ENCODE measurements around the gene KCNK4. TPM values are rescaled to one million over a fixed set of nuclear protein-coding genes. Genes with fewer than 3 reads are reported as not detected.

KCNK4 gene
- polyA plus RNA-seq, 3 donors: 0.06 TPM; not detected in 2

DNA sequence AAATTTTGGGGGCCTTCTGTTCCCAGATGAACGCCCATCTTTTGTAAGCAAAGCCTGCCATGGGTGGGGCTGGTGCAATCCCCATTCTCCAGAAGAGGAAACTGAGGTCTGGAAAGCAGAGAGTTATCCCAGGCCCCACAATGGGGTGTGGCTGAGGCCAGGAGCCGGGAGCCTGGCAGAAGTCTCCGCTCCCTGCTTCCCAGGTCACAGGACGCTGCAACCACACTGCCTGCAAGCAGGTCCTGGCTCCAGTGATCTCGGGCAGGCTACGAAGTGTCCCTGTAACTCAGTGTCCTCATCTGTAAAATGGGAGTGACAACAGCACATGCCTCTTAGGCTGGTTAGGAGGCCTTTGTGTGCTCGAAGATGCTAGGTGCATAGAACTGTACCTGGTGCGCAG is 38.1 kb upstream of the KCNK4 start:
- no peak for DNase-seq

DNA sequence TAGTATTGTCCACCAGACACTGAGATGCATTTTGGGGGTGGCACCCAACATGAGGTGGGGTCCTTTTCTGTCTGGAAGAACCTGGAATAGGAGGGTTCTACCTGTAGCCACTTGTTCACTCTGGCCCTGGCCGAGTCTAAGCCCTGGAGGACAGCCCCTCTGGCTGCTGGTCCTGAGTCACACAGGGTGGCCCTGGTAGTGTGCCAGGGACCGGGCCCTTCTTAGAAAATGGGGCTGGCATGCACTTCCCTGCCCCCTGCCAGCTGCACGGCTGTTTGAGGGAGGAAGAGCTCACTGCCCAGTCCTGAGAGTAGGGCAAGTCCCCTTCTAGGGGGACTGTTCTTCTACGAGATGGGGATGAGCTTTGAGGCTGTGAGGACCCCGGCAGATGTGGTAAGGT is 37.6 kb upstream of the KCNK4 start:
- DNase-seq: no peak

DNA sequence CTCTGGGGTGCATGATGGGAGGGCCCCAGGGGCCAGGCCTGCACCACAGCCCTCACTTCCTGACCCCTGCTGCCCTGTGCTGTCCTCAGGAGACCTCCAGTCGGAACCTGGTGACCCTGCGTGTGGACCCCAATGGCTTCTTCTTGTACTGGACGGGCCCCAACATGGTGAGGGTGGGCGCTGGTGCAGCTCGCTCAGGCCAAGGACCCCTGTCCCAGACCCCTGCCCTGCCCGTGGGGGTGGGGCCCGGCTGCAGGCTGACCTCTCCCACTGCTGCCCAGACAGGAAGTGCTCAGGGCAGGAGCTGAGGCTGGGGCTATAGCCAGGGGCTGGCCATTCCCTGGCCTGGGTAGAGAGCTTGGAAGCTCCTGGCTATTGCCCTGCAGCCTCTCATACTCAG is 36.8 kb upstream of the KCNK4 start:
- no peak for DNase-seq

DNA sequence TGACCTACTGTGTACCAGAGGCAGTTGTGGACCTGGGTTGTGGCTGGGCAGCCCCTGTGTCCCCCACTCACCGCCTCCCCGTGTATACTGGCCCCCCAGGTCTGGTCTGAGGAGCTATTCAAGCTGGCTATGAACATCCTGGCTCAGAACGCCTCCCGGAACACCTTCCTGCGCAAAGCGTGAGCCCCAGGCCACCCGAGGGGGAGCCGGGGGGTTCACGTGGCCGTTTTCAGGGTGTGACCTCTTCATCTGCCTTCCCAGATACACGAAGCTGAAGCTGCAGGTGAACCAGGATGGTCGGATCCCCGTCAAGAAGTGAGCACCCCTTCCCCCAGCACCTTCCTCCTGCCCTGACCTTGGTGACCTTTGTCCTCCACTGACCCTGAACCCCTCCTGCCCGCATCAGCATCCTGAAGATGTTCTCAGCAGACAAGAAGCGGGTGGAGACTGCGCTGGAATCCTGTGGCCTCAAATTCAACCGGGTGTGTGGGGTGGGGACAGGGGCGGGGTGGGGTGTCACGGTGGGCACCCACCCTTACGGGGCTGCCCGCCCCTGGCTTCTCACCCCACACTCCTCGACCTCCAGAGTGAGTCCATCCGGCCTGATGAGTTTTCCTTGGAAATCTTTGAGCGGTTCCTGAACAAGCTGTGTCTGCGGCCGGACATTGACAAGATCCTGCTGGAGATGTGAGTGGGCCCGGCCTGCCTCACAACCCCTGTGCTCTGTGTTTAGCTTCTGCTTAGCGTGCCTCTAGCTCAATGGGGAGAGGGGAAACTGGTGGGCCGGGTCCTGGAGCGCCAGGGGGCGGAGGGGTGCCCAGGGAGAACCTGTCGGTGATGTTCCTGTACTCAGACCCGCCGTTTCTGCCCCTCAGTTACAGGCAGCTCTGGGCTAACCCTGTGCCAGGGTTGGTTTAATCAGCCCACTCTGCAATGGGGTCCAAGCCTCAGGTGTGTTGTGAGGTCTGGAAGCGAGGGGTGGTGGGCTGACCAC is 35.7 kb upstream of the KCNK4 start:
- no peak for DNase-seq

DNA sequence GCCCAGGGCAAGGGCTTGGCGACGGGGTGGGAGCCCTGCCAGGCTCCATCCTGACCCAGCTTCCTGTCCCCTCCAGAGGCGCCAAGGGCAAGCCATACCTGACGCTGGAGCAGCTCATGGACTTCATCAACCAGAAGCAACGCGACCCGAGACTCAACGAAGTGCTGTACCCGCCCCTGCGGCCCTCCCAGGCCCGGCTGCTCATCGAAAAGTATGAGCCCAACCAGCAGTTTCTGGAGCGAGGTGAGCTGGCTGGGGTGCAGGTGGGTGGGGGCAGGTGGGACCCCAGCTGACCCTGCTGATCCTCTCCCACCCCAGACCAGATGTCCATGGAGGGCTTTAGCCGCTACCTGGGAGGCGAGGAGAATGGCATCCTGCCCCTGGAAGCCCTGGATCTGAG is 34.8 kb upstream of the KCNK4 start:
- DNase-seq: no peak

DNA sequence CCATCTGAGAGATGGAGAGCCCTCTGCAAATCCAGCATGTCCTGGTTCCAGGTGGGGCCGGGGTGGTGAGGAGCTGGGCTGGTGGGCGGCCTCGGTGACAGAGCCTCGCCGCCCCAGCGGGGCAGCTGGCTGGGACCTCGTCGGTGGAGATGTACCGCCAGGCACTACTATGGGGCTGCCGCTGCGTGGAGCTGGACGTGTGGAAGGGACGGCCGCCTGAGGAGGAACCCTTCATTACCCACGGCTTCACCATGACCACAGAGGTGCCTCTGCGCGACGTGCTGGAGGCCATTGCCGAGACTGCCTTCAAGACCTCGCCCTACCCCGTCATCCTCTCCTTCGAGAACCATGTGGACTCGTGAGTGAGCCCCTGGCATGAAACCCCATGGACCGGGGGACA is 32.7 kb upstream of the KCNK4 start:
- DNase-seq: no peak

DNA sequence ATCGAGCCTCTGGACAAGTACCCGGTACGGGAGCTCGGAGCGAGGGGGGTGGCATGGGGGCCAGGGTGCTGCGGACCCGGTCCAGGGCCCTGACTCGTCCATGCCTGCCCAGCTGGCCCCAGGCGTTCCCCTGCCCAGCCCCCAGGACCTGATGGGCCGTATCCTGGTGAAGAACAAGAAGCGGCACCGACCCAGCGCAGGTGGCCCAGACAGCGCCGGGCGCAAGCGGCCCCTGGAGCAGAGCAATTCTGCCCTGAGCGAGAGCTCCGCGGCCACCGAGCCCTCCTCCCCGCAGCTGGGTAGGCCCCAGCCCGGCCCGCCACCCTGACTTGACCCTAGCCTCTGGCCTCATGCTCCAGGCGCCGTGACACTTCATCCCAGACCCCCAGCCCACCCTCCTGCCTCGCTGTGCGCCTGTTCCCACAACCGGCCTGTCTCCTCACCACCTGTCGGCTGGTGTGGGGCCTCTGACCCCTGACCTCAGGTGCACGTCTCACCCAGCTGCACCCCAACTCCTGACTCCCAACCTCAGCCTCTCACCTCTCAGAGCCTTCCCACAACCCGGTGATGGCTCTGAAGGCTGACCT is 32.1 kb upstream of the KCNK4 start:
- DNase-seq: no peak

DNA sequence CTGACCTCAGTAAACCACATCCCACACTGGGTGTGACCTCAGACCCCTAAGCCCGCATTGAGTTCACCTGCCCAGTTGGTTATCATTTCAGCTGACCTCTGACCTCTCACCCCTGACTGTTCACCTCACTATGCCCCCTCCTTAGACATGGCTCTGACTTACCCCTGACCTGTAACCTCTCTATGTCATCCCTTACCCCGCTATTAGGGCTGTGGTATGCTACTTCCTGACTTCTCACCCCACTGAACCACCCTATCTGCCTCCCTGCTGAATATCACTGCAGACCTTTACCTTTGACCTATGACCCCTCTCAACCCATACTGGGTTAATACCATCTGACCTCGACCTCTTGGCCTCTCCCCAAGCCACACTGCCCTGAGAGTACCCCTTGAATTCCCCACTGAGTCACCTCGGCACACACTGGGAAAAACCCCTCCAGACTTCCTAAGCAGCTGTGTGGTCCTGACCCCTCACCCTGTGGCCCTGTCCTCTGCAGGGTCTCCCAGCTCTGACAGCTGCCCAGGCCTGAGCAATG is 31.5 kb upstream of the KCNK4 start:
- no peak for DNase-seq

DNA sequence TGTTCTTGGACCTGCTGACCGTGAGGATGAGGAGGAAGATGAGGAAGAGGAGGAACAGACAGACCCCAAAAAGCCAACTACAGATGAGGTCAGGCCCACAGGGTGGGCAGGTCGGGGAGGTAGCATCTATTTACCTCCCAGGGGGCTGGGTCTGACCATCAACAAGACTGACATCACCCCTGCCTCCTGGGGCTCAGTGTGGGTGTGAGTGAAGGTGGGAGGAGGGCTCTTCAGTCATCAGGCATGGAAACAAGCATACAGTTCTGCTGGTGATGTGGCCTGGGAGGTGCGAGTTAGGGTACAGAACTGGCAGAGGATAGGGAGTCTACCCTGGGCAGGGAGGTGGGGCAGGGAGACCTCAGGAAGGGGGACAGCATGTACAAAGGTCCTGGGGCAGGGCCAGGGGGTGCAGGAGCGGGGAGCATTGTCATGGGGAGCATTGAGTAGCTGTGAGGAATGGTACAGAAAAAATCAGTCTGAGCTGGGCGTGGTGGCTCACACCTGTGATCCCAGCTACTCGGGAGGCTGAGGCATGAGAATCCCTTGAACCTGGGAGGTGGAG is 30.9 kb upstream of the KCNK4 start:
- DNase-seq: no peak

DNA sequence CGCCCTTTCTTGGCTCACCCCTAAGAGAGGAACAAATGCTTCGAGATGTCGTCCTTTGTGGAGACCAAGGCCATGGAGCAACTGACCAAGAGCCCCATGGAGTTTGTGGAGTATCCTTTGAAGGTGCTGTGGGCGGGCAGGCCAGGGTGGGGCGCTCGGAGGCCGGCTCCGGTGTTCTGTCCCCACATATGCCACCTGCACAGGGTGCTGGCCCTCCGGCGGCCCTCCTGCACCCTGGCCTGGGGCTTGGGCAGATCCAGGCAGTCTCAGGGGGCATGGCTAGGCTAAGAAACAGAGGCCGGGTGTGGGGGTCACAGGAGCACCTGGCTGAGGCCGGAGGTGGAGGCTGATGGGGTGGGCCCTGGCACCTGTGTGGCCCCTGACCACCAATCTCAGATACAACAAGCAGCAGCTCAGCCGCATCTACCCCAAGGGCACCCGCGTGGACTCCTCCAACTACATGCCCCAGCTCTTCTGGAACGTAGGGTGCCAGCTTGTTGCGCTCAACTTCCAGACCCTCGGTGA is 29.5 kb upstream of the KCNK4 start:
- DNase-seq: no peak

DNA sequence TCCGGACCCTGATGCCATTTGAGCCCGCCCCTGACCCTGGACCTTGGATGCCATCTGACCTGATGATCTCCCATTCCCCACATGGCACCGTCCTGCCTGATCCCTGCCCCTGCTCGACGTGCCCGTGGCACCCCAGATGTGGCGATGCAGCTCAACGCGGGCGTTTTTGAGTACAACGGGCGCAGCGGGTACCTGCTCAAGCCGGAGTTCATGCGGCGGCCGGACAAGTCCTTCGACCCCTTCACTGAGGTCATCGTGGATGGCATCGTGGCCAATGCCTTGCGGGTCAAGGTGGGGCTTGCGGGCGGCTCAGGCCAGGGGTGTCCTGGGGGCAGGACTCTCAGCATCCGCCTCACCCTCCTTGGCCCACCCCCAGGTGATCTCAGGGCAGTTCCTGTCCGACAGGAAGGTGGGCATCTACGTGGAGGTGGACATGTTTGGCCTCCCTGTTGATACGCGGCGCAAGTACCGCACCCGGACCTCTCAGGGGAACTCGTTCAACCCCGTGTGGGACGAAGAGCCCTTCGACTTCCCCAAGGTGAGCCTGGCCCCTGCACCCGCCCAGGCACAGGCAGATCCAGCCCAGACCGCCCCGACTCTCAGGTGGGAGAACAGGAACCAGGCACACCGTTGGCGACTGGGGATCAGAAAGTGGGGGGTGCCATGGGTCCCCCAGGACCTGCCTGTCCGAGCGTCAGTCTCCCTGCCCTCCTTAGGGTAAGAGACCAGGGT is 28.7 kb upstream of the KCNK4 start:
- DNase-seq: no peak

DNA sequence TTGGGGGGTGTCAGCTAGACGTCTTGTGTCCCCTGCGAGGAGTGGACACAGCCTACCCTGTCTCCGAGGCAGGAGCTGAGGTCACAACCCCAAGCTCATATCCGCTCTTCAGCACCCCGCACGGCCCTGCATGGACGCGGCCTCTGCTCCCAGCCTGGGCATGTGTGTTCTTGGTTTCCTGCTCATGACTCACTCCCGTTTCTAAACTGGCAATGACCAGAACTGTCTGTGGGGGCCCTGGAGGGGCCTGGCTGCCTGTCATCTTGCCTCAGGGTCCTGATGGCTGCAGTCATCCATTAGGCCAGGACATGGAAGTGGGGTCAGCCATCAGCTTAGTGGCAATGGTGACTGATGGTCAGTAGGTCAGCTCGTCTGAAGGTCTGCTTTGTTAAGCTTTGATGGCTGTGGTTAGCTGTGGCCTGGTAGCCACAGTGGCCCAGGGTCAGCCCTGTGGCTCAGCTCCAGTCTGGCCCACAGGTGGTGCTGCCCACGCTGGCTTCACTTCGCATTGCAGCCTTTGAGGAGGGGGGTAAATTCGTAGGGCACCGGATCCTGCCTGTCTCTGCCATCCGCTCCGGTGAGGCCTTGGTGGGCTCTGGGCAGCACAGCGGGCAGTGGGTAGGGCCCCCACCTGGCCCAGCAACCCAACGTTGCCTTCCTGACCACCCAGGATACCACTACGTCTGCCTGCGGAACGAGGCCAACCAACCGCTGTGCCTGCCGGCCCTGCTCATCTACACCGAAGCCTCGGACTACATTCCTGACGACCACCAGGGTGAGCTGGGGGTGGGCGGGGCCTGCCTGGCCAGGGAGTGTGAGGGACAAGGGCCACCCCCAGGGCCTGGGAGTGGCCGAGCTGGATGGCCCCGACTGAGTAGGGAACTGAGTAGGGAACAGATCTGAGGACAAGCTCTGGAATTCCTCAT is 27.8 kb upstream of the KCNK4 start:
- DNase-seq: peak; percentile 29

DNA sequence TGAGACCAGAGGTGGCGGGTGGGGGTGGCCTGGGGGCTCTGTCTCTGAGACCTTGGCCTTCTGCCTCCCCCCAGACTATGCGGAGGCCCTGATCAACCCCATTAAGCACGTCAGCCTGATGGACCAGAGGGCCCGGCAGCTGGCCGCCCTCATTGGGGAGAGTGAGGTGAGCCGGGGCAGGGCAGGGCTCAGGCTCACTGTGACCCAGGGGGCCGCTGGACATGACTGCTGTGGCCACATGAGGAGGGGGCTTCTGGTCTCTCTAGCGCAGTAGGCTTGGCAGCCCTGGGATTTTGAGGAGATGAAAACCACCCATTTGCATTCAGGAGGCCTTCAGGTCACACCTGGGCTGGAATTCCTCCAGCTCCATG is 27.2 kb upstream of the KCNK4 start:
- DNase-seq: no peak

DNA sequence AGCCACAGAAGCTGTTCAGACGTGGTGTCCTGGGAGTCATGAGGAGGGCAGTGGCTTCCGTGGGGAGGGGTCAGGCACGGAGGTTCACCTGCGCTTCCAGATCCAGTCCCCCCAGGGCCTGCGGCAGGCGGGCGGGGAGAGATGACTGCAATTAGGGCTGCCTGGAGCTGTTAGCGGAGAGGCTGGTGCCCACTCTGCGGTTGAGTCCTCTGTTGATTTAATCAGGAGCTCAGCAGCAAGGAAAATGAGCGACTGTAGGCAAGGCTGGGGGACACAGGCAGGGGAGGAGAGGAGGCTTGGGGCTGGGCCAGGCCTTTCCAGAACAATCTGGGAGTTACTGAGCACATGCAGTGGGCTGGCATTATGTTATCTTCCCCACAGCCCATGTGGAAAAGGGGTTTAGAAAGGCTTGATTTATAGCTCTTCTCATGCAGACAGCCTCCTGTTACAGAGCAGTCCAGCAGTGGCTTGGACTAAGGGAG is 26.7 kb upstream of the KCNK4 start:
- DNase-seq: no peak

DNA sequence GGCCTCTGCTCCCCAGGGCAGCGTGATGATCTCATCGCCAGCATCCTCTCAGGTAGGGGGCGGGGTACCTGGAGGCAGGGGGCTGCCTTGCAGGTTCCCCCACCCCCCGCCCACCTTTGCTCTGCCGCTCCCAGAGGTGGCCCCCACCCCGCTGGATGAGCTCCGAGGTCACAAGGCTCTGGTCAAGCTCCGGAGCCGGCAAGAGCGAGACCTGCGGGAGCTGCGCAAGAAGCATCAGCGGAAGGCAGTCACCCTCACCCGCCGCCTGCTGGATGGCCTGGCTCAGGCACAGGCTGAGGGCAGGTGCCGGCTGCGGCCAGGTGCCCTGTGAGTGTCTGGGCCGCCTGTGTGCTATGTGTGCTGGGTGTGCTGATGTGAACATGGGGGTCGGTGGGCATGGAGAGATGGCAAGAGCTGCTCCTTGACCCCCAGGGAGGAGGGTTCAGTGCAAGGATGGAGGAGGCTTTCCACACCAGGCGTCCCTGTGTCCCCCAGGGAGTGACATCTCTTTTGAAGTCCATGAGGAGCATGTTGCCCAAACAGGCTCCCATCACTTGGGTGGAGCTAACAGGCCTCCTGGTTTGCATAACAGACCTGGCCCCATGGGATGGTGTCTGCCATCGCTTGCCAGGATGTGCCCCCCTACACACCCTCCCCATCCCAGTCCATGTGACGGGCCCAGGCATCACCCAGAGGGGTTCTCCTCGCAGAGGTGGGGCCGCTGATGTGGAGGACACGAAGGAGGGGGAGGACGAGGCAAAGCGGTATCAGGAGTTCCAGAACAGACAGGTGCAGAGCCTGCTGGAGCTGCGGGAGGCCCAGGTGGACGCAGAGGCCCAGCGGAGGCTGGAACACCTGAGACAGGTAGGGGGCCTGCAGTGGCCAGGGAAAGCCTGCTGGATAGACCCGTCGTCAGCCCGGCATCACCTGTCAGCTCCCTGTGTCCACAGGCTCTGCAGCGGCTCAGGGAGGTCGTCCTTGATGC is 25.6 kb upstream of the KCNK4 start:
- no peak for DNase-seq

DNA sequence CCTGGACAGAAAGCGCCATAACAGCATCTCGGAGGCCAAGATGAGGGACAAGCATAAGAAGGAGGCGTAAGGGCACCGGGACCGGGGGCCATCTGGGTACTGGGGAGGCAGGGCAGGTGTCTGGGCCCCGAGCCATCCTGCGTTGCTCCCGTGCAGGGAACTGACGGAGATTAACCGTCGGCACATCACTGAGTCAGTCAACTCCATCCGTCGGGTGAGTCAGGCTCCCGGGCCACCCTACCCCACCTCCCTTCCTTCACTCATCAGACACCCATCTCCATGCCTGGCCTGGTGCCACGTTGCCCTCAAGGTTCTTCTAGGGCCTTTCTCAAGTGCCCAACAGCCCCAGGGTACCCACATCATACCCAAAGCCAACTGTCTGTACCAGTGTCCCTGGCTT is 24.8 kb upstream of the KCNK4 start:
- no peak for DNase-seq

DNA sequence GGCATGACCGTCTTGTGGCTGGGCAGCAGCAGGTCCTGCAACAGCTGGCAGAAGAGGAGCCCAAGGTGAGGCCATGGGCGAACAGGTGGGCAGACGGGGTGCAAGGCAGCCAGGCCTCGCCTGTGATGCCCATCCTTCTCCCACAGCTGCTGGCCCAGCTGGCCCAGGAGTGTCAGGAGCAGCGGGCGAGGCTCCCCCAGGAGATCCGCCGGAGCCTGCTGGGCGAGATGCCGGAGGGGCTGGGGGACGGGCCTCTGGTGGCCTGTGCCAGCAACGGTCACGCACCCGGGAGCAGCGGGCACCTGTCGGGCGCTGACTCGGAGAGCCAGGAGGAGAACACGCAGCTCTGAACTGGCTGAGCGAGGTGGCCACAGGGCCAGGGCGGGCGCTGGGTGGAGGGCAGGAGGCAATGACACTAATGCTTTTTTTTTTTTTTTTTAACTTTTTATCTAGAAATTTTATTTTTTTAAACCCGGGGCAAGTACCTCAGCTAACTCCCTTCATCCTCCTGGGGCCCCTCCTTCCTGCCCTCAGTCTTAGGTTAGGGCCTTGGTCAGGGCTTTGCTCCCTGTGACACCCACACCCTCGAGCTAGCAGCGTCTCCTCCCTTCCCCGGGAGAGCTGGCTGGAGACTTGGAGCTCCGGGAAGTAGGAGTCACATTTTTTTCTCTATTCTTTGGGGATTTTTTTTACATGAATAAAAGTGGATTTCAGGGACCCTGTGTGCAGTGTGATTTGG is 23.7 kb upstream of the KCNK4 start:
- no peak for DNase-seq

DNA sequence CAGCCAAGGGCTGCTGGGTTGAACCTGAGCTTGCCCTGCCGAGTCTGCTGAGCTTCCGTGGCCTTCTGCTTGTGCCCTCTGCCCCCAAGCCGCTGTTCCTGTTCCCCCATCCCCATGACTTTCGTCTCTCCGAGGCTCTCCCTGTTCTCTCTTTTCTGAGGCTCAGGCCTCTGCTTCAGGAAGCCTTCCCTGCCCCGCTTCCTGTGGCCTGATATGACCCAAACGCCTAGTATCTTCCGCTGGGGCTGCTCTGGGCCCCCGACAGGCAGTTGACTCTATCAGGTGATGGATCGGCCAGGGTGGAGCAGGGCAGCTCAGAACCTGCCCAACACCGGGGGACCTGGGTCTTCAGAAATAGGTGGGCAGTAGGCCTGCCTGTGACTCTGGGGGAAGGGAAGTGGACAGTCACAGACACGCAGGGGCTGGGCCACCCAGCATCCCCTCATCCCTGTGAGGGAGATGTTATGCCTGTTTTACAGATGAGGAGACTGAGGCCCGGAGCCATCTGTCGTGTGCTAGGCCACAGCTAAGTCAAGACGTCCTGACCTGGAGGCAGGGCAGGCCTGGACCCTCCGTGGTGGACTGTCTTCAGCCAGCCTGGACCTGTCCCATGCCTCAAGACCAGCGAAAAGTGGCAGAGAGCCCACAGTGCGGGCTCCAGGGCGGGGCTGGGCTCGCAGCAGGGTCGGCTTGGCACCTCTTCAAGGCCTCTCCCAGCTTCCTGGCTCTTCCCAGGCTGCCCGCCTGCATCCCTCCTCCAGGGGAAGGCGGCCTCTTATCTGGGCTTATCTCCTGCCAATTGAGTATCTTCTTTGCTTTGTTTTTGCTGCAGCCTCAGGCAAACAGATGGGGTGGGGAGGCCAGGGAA is 22.8 kb upstream of the KCNK4 start:
- no peak for DNase-seq

Measured in renal pelvis (tissue), 4 donors.